Activated CD4-positive, CD25-positive, alpha-beta regulatory T cell treated with anti-CD3 and anti-CD28 coated beads, Interleukin-2, amount 50 U/mL, for 72 hours (primary cell): ENCODE data around the gene LPIN1.

Experiments
- DNase-seq: peaks from one replicate; pipeline ENCODE4 v3.0.0; 2021

LPIN1 gene

GRCh38 chr2:11764359-11764758 lies 17.9 kb downstream of the LPIN1 start:
- no peak for DNase-seq

DNA sequence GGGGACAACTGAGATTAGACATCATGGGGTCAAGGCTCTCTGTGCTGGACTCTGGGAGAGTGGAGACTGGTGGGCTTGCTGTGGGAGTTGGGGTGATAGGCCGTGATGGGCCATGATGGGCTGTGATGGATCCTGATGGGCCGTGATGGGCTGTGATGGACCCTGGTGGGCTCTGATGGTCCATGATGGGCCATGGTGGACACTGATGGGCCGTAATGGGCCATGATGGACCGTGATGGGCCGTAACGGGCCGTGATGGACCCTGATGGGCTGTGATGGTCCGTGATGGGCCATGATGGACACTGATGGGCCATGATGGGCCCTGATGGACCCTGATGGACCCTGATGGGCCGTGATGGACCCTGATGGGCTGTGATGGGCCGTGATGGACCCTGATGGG lies 18.5 kb downstream of the LPIN1 start:
- no peak for DNase-seq

DNA sequence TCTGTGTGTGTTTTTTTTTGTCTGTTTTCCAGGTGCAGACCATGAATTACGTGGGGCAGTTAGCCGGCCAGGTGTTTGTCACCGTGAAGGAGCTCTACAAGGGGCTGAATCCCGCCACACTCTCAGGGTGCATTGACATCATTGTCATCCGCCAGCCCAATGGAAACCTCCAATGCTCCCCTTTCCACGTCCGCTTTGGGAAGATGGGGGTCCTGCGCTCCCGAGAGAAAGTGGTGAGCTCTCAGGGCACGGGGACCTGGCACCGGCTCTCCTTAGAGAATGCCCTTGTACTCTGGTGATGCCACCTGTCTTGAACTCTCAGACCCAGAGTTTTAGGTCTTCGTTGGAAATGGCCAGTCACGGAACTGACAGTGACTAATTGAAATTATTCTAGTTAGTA lies 19.1 kb downstream of the LPIN1 start:
- DNase-seq, result no peak

DNA sequence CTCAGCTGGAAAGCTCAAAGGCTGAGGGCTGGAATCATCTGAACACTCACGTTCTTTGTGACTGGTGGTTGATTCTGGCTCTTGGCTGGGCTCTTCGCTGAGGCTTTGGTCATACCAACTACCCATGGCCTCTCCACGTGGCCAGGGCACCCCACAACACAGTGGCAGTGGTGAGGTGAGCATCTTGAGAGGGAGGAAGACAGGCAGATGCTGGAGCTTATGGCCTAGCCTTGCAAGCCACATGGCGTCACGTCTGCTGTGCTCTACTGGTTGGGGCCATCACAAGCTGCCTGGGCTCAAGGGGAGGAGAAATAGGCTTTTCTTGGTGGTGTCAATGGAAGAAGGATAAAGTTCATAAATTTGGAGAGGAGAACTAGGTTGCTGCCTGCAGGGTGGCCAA lies 19.6 kb downstream of the LPIN1 start:
- no peak for DNase-seq

- DNase-seq, result no peak
These were observed 21.3 kb downstream of the LPIN1 start for GRCh38 chr2:11767779-11768178.

- no peak for DNase-seq
These were observed 22.5 kb downstream of the LPIN1 start for GRCh38 chr2:11768946-11769345.

DNA sequence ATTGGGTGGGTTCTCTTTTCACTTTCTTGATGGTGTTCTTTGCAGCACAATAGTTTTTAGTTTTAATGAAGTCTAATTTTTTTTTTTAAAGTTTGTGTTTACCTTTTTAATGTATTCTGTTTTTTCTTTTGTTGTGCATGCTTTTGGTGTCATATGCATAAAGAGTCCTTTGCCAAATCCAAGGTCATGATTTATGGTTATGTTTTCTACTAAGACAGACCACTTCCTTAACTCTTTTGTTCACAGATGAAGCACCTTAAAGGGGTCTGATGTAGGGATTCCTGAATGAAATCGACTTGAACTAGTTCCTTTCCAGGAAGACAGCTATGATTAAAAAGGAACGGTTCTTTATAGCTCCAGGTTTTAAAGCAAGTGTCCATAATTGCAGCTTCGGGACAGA lies 23.1 kb downstream of the LPIN1 start:
- DNase-seq, result no peak

- no peak for DNase-seq
These were observed 24.2 kb downstream of the LPIN1 start for GRCh38 chr2:11770531-11771188.

DNA sequence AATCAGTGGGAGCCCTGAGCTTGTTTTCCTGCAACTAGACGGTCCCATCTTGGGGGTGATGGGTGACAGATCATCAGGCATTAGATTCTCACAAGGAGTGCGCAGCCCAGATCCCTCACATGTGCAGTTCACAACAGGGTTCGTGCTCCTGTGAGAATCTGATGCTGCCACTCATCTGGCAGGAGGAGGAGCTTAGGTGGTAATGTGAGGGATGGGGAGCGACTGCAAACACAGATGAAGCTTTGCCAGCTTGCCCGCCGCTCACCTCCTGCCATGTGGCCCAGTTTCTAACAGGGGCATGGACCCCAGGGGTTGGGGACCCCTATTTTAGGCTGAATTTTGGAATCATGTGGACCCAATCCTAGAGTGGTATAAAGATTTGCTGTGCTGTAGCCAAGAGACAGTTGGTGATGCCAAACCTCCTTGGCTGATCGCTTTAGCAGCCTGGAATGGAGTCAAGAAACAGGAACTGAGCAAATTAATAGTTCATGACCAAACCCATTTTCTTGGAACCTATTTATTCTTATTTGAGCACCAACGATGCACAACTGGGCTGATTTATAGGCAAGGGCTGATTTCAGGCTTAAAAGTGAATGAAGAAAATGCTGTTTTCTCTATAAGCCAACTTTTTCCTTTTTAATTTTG lies 25.7 kb downstream of the LPIN1 start:
- no peak for DNase-seq

GRCh38 chr2:11773111-11773510 lies 26.7 kb downstream of the LPIN1 start:
- DNase-seq, result no peak

DNA sequence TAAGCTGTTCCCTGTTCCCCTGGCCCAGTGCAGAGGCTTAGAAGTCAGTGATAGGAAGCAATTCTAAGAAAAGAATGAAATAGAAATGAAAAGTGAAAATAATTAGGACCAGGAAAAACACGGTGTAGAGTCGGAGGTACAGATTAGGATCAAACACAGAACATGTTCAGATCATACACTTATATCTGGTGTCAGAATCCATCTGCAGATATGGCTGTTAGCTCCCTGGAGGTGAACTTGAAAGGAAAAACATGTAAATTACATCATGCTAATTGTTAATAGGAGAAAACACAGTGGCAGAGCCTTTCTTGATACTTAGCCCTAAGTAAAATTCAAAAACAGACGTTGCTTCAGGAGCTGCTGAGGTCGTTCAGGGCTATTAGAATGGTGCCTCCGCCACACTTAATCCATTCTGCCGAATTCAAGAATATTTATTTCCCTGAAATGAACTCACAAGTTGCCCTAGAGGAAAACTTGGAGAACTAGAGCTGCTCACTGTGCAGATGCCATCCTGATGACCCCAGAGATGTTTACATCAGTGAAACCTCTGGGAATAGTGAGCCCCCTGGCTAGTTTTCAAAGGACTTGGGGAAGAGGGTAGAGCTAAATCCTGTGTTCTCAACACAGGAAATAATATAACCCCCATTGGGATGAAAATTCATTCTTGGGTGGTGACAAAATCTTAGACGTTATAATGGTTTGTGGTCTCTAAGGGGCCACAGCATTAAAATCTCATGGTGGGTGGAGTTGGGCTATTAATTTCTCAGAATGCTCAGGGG lies 27.5 kb downstream of the LPIN1 start:
- DNase-seq, result no peak

DNA sequence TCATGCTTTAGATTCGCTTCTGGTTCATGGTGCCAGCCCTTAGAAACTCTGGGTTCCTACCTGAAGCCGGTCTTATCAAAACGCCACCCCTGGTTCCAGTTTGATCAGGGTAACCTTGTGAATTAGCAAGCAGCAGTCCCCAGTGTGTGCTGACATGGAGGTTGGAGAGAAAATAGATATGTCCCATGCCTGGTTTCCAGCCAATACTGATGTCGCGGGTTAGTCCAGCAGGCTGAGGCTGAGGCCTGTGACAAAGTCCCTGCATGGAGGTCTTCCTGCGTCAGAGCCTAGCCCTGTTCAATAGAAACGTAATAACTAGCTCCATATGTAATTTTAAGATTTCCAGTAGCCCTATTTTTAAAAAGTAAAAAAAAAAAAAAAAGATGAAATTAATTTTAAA lies 28.2 kb downstream of the LPIN1 start:
- DNase-seq, result no peak

DNA sequence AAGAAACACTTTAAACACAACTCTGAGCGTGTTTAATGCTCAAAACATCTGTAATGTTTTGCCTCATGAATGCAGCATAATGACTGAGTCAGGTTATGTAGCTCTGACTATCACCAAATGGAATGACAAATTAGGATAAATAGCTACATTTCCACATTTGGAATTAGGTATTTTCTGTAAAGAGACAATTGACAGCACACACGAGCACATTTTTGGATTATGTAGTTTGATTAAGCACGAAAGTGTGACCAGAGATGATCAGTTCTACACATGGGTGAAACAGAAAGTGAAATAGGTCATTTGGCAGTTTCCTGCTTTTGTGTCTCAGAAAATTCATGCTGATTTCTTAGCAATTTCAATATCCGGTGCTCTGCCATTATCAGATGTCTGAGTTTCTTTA lies 29.0 kb downstream of the LPIN1 start:
- DNase-seq, result no peak

GRCh38 chr2:11777066-11777782 lies 30.8 kb downstream of the LPIN1 start:
- DNase-seq, result no peak

DNA sequence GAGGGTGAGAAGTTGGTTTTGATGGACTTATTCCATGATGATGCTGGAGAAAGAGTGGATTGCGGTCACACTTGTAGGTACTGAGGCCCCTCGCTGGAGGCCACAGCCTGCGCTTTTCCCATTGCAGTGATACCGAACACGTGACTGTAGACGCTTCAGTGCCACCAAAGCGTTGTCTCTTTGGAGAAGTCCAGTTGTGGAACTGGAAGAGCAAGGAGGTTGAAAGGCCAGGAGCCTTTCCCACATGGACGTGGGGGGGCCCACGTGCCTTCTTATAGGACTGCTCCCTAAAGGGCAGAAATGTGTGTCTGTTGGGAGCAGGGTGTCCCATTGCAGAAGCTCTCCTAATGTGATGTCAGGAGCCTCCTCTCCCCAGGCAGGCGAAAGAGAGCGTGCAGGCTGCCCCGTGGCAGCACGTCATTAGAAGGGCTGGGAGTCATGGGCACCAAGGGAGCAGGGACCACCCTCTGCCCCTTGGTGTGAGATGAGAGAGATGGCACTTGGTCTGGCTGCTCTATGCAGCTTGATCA lies 31.5 kb downstream of the LPIN1 start:
- DNase-seq, result no peak

DNA sequence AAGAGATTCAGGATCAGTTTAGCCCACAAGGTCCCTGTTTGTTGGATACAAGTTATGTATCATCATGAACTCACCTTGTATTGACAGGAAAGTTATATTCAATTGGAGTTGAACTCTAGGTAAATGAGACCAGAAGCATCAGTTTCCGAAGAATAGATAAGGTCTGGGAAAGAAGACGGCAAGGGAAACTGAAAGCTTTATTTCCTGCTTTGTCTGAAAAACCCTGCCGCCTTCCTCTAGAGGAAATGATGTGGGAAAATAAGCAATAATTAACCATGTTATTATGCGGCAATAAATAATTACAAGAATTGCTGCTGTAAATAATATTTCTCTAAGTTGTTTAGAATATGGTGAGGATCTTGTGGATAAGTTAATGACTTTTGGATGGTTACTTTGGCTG lies 32.0 kb downstream of the LPIN1 start:
- no peak for DNase-seq

GRCh38 chr2:11778923-11779757 lies 32.7 kb downstream of the LPIN1 start:
- DNase-seq, result peak; percentile 88

DNA sequence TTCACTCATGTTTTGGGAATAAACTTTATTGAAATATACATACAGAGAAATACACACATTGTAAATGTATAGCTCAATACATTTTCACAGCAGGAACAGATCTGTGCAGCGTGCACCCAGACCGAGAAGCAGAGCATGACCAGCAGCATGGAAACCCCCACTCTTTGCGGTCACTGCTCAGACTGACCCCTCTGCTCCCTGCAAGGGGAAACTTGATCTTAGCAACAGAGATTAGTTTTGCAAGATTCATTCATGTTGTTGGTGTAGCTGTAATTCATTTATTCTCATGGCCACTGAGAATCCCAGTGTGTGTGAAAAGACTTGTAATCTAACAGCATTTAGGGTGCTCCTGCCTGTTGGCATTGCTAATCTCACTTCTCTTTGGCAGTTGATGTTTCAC lies 35.2 kb downstream of the LPIN1 start:
- no peak for DNase-seq

- no peak for DNase-seq
These were observed 37.8 kb downstream of the LPIN1 start for GRCh38 chr2:11784280-11784679.

- DNase-seq, result peak; percentile 56
These were observed 38.5 kb downstream of the LPIN1 start for GRCh38 chr2:11784747-11785610.

- no peak for DNase-seq
These were observed 39.1 kb downstream of the LPIN1 start for GRCh38 chr2:11785611-11785940.

- no peak for DNase-seq
These were observed 39.8 kb downstream of the LPIN1 start for GRCh38 chr2:11786191-11786590.
